Neural cell (in vitro differentiated cells): ENCODE results near the gene VSTM5. TPM values are rescaled to one million over a fixed set of nuclear protein-coding genes. Genes with fewer than 3 reads are reported as not detected.
"Not testable (repeated sequence)": the region's sequence is repeated elsewhere in the genome, so short reads cannot be mapped to it uniquely, and the experiment has no call there.

Experiments
- H2AFZ ChIP-seq: fragments of 200-600, 300-800 bp; sonication (generic), shearing (Covaris generic); 2 replicates; pipeline ENCODE4 v1.6.0; 2014; ENCODE audit warnings: low read depth, mild to moderate bottlenecking, antibody characterized with exemption, low read length, moderate library complexity
- H3F3A ChIP-seq: fragments of 200-600 bp; shearing (Covaris generic); 2 replicates; pipeline ENCODE4 v1.6.1; 2016; ENCODE audit warnings: mild to moderate bottlenecking, moderate library complexity, mixed read lengths, antibody characterized with exemption, low read length; ENCODE audit not compliant: insufficient read depth, poor library complexity, severe bottlenecking
- H3K27ac ChIP-seq: fragments of 200-600, 300-800 bp; sonication (generic), shearing (Covaris generic); 2 replicates; pipeline ENCODE4 v1.5.1; 2014; ENCODE audit warnings: mild to moderate bottlenecking, low read length, moderate library complexity
- H3K27me3 ChIP-seq: fragments of 300-800, 200-600 bp; sonication (generic), shearing (Covaris generic); 2 replicates; pipeline ENCODE4 v1.6.0; 2014; ENCODE audit warnings: mild to moderate bottlenecking, low read depth, low read length, moderate library complexity; ENCODE audit not compliant: insufficient read depth
- H3K36me3 ChIP-seq: fragments of 300-800, 200-600 bp; sonication (generic), shearing (Covaris generic); 2 replicates; pipeline ENCODE4 v1.5.1; 2014; ENCODE audit warnings: mild to moderate bottlenecking, antibody characterized with exemption, low read length, moderate library complexity; ENCODE audit not compliant: insufficient read depth
- H3K4me2 ChIP-seq: fragments of 300-800, 200-600 bp; sonication (generic), shearing (Covaris generic); 2 replicates; pipeline ENCODE4 v1.6.0; 2014; ENCODE audit warnings: mild to moderate bottlenecking, low read length
- H3K4me3 ChIP-seq: fragments of 300-800, 200-600 bp; sonication (generic), shearing (Covaris generic); 2 replicates; pipeline ENCODE4 v1.5.1; 2014; ENCODE audit warnings: mild to moderate bottlenecking, low read length, moderate library complexity
- H3K79me2 ChIP-seq: fragments of 200-600 bp; shearing (Covaris generic); replicated peaks from 2 replicates; pipeline ENCODE4 v1.6.0; 2014; ENCODE audit warnings: mild to moderate bottlenecking, low read length, moderate library complexity; ENCODE audit not compliant: insufficient read depth
- H3K9ac ChIP-seq: fragments of 300-800, 200-600 bp; sonication (generic), shearing (Covaris generic); 2 replicates; pipeline ENCODE4 v1.6.1; 2016; ENCODE audit warnings: mild to moderate bottlenecking, low read length, mixed read lengths
- H3K9me2 ChIP-seq: fragments of 200-600 bp; shearing (Covaris generic); 2 replicates; pipeline ENCODE4 v1.6.1; 2016; ENCODE audit warnings: mild to moderate bottlenecking, low read length, mixed read lengths; ENCODE audit not compliant: insufficient read depth
- H3K9me3 ChIP-seq: fragments of 200-600, 300-800 bp; sonication (generic), shearing (Covaris generic); 2 replicates; pipeline ENCODE4 v1.6.1; 2016; ENCODE audit warnings: mild to moderate bottlenecking, mixed run types, low read length, moderate library complexity, mixed read lengths
- H4K20me1 ChIP-seq: fragments of 200-600 bp; shearing (Covaris generic); 2 replicates; pipeline ENCODE4 v1.6.1; 2016; ENCODE audit warnings: mild to moderate bottlenecking, mixed run types; ENCODE audit not compliant: insufficient read depth
- EP300 ChIP-seq: fragments of 450-650 bp; conservative IDR thresholded peaks from 2 replicates; pipeline ENCODE4 v1.6.1; 2014; ENCODE audit warnings: antibody characterized with exemption, mild to moderate bottlenecking, moderate library complexity; ENCODE audit not compliant: poor library complexity, severe bottlenecking
- EZH2 ChIP-seq: fragments of 200-600, 300-800 bp; shearing (Covaris generic), sonication (generic); IDR thresholded peaks from 2 replicates; pipeline ENCODE4 v1.6.1; 2014; ENCODE audit warnings: antibody characterized with exemption, low read length, borderline replicate concordance, mild to moderate bottlenecking; ENCODE audit not compliant: insufficient read depth, poor library complexity, severe bottlenecking
- MXI1 ChIP-seq: fragments of 450-650 bp; conservative IDR thresholded peaks from 2 replicates; pipeline ENCODE4 v1.6.1; 2014; ENCODE audit warnings: antibody characterized with exemption, mild to moderate bottlenecking; ENCODE audit not compliant: poor library complexity, severe bottlenecking
- POLR2AphosphoS5 ChIP-seq: IDR thresholded peaks from 2 replicates; pipeline ENCODE4 v1.6.1; 2012
- RAD21 ChIP-seq: fragments of 450-650 bp; conservative IDR thresholded peaks from 2 replicates; pipeline ENCODE4 v1.6.1; 2014; ENCODE audit warnings: antibody characterized with exemption, mild to moderate bottlenecking, moderate library complexity
- SMC3 ChIP-seq: fragments of 450-650 bp; conservative IDR thresholded peaks from 2 replicates; pipeline ENCODE4 v1.6.1; 2014; ENCODE audit warnings: antibody characterized with exemption, mild to moderate bottlenecking, moderate library complexity; ENCODE audit not compliant: poor library complexity
- TAF1 ChIP-seq: IDR thresholded peaks from 2 replicates; pipeline ENCODE4 v1.6.1; 2012; ENCODE audit warnings: low read depth
- polyA plus RNA-seq: library from polyadenylated mRNA; depleted of rRNA; stranded (reverse); fragments of >200 nt; gene quantifications from 2 replicates; pipeline ENCODE4 v1.2.3, GENCODE V29; 2014
- TF ChIP-seq, protein P1 (sequence below): IDR thresholded peaks from 2 replicates; pipeline ENCODE4 v1.6.1; 2012; ENCODE audit warnings: borderline replicate concordance
- TF ChIP-seq, protein P2 (sequence below): fragments of 450-650 bp; IDR thresholded peaks from 2 replicates; pipeline ENCODE4 v1.5.1; 2014; ENCODE audit warnings: antibody characterized with exemption, mild to moderate bottlenecking, moderate library complexity; ENCODE audit not compliant: poor library complexity, severe bottlenecking

Gene VSTM5
- polyA plus RNA-seq, 1 donor from 2014 or later = not detected

DNA sequence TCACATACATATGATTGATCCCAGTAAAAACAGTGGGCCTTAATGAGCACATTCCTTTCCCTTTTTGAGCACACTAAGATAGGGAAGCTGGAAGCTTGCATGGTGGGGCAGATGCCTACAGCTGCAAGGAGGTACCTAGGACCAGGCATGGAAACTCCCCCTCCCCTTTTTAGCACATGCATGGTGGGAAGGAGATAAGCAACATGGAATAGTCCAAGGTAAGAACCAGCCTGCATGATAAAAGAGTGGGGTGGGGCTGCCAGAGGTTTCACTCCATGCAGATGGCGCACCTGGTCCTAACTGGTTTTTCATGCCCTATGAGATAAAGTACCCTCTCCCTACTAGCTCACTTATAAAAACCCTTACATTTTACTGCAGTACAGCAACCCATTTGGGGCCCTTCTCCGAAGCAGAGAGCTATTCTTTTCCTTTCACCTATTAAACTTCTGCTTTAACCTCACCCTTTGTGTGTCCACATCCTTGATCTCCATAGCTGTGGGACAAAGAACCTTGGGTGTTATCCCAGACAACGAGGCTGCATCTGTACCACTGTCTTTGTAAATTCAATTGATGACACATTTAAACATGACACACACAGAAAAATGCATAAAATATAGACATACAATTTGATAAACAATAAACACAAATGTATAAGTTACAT is 40.1 kb upstream of the VSTM5 start:
- Histone ChIP-seq H4K20me1 (no peaks in the 10 kb centered on the region), H3K9me2 (no peaks in the 10 kb centered on the region), H3K9ac (no peak overlapping the region), H3K27me3 (no peaks in the 10 kb centered on the region), H3F3A (no peaks in the 10 kb centered on the region), H3K36me3 (no peaks in the 10 kb centered on the region), H3K79me2 (no peaks in the 10 kb centered on the region), H3K27ac (no peak overlapping the region), H3K4me3 (no peak overlapping the region), H3K4me2 (no peak overlapping the region), H2AFZ (no peak overlapping the region), H3K9me3 (no peaks in the 10 kb centered on the region)
- TF ChIP-seq POLR2AphosphoS5 (no peak), EZH2 (no peak), EP300 (no peak), SMC3 (no peak), RAD21 (no peak), MXI1 (no peak), TAF1 (no peak)

DNA sequence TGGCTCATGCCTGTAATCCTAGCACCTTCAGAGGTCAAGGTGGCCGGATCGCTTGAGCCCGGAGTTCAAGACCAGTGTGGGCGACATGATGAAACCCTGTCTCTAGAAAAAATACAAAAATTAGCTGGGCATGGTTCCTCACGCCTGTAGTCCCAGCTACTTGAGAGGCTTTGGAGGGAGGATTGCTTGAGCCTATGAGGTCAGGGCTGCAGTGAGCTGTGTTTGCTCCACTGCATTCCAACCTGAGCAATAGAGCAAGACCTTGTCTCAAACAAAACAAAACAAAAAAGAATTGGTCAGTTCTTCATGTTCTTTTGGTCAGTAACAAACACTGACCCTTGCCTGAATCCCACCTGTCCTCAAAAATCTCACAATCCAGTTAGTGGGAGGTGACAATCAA is 36.7 kb upstream of the VSTM5 start:
- Histone ChIP-seq H3K27me3 (no peaks in the 10 kb centered on the region), H3K9me2 (no peaks in the 10 kb centered on the region), H3K36me3 (no peaks in the 10 kb centered on the region), H2AFZ (no peak overlapping the region), H3K9ac (no peak overlapping the region), H3F3A (no peaks in the 10 kb centered on the region), H3K79me2 (no peaks in the 10 kb centered on the region), H4K20me1 (no peaks in the 10 kb centered on the region), H3K27ac (no peak overlapping the region), H3K4me3 (no peak overlapping the region), H3K9me3 (no peaks in the 10 kb centered on the region), H3K4me2 (no peak overlapping the region)
- TF ChIP-seq MXI1 (no peak), SMC3 (no peak), RAD21 (no peak), EP300 (no peak), TAF1 (no peak), POLR2AphosphoS5 (no peak), EZH2 (no peak)
- TF ChIP-seq, protein P1, sequence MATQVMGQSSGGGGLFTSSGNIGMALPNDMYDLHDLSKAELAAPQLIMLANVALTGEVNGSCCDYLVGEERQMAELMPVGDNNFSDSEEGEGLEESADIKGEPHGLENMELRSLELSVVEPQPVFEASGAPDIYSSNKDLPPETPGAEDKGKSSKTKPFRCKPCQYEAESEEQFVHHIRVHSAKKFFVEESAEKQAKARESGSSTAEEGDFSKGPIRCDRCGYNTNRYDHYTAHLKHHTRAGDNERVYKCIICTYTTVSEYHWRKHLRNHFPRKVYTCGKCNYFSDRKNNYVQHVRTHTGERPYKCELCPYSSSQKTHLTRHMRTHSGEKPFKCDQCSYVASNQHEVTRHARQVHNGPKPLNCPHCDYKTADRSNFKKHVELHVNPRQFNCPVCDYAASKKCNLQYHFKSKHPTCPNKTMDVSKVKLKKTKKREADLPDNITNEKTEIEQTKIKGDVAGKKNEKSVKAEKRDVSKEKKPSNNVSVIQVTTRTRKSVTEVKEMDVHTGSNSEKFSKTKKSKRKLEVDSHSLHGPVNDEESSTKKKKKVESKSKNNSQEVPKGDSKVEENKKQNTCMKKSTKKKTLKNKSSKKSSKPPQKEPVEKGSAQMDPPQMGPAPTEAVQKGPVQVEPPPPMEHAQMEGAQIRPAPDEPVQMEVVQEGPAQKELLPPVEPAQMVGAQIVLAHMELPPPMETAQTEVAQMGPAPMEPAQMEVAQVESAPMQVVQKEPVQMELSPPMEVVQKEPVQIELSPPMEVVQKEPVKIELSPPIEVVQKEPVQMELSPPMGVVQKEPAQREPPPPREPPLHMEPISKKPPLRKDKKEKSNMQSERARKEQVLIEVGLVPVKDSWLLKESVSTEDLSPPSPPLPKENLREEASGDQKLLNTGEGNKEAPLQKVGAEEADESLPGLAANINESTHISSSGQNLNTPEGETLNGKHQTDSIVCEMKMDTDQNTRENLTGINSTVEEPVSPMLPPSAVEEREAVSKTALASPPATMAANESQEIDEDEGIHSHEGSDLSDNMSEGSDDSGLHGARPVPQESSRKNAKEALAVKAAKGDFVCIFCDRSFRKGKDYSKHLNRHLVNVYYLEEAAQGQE = no peak
- TF ChIP-seq, protein P2, sequence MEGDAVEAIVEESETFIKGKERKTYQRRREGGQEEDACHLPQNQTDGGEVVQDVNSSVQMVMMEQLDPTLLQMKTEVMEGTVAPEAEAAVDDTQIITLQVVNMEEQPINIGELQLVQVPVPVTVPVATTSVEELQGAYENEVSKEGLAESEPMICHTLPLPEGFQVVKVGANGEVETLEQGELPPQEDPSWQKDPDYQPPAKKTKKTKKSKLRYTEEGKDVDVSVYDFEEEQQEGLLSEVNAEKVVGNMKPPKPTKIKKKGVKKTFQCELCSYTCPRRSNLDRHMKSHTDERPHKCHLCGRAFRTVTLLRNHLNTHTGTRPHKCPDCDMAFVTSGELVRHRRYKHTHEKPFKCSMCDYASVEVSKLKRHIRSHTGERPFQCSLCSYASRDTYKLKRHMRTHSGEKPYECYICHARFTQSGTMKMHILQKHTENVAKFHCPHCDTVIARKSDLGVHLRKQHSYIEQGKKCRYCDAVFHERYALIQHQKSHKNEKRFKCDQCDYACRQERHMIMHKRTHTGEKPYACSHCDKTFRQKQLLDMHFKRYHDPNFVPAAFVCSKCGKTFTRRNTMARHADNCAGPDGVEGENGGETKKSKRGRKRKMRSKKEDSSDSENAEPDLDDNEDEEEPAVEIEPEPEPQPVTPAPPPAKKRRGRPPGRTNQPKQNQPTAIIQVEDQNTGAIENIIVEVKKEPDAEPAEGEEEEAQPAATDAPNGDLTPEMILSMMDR = no peak

DNA sequence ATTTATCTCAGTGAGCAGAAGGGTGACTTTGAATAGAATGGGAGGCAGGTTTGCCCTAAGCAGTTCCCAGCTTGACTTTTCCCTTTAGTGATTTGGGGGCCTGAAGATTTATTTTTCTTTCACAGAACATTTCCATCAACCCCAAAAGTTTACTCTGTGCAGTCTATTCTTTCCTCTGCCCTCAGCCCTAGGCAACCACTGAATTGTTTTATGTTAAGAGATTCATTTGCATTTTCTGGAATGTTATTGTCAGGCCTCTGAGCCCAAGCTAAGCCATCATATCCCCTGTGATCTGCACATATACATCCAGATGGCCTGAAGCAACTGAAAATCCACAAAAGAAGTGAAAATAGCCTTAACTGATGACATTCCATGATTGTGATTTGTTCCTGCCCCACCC is 28.7 kb upstream of the VSTM5 start:
- H3K4me2 ChIP-seq = not testable (repeated sequence)

More for the DNA sequence above, 28.7 kb upstream of the VSTM5 start:
- H3K79me2 ChIP-seq, H3K4me3 ChIP-seq, H3F3A ChIP-seq, H4K20me1 ChIP-seq, H3K9ac ChIP-seq, H3K9me3 ChIP-seq, H2AFZ ChIP-seq, H3K36me3 ChIP-seq, H3K9me2 ChIP-seq, H3K27ac ChIP-seq, H3K27me3 ChIP-seq: not testable (repeated sequence)
